Dermis blood vessel endothelial cell (primary cell): Measurements from ENCODE around the gene FAM221A. TPM values are rescaled to one million over a fixed set of nuclear protein-coding genes. Genes with fewer than 3 reads are reported as not detected.
A peak's percentile ranks its signal among the peaks of the same experiment; 100 is the strongest.
"Not testable (repeated sequence)": the region's sequence is repeated elsewhere in the genome, so short reads cannot be mapped to it uniquely, and the experiment has no call there.

Experiments
- DNase-seq: peaks from one replicate; pipeline ENCODE4 v3.0.0; 2010
- total RNA-seq: library from RNA; depleted of rRNA; stranded (reverse); fragments of >200 nt; gene quantifications from 2 replicates; pipeline ENCODE4 v1.2.3, GENCODE V29; 2014

Gene FAM221A
- 3.8 and 7.5 TPM in 2 replicates for total RNA-seq

GRCh38 chr7:23679898-23680413 lies at the start of gene FAM221A:
TSS of gene FAM221A (plus strand) at chr7:23680199. CDS start at chr7:23680219, 20 bp downstream.
- peak; percentile 92 for DNase-seq

- no peak for DNase-seq
These were observed 46.6 kb upstream of the FAM221A start for GRCh38 chr7:23633417-23633816.

GRCh38 chr7:23645822-23646221 lies 34.2 kb upstream of the FAM221A start:
- DNase-seq: no peak

GRCh38 chr7:23653942-23654341 lies 26.1 kb upstream of the FAM221A start:
- DNase-seq: no peak

GRCh38 chr7:23654508-23654907 lies 25.5 kb upstream of the FAM221A start:
- DNase-seq: peak; percentile 51

GRCh38 chr7:23655433-23655832 lies 24.6 kb upstream of the FAM221A start:
- DNase-seq: no peak

GRCh38 chr7:23658831-23659427 lies 21.1 kb upstream of the FAM221A start:
- no peak for DNase-seq

- DNase-seq: no peak
These were observed 18.6 kb upstream of the FAM221A start for GRCh38 chr7:23661385-23661784.

GRCh38 chr7:23662124-23662983 lies 17.6 kb upstream of the FAM221A start:
- no peak for DNase-seq

- no peak for DNase-seq
These were observed 17.1 kb upstream of the FAM221A start for GRCh38 chr7:23662984-23663313.

- DNase-seq: no peak
These were observed 15.9 kb upstream of the FAM221A start for GRCh38 chr7:23664122-23664521.

GRCh38 chr7:23672033-23672432 lies 8.0 kb upstream of the FAM221A start:
- DNase-seq: no peak

GRCh38 chr7:23680414-23681405 lies 711 bp downstream of the FAM221A start:
- DNase-seq: peak; percentile 84

- DNase-seq: not testable (repeated sequence)
These were observed 4.0 kb downstream of the FAM221A start for GRCh38 chr7:23684041-23684440.

- DNase-seq: no peak
These were observed 5.7 kb downstream of the FAM221A start for GRCh38 chr7:23685731-23686130.

- no peak for DNase-seq
These were observed 7.0 kb downstream of the FAM221A start for GRCh38 chr7:23687011-23687410.

- no peak for DNase-seq
These were observed 9.2 kb downstream of the FAM221A start for GRCh38 chr7:23689165-23689564.

- DNase-seq: no peak
These were observed 11.3 kb downstream of the FAM221A start for GRCh38 chr7:23691320-23691719.

- no peak for DNase-seq
These were observed 13.2 kb downstream of the FAM221A start for GRCh38 chr7:23693224-23693623.

GRCh38 chr7:23696916-23697441 lies 17.0 kb downstream of the FAM221A start:
- peak; percentile 77 for DNase-seq

- DNase-seq: no peak
These were observed 18.8 kb downstream of the FAM221A start for GRCh38 chr7:23698822-23699221.

- peak; percentile 25 for DNase-seq
These were observed 20.0 kb downstream of the FAM221A start for GRCh38 chr7:23700046-23700445.
